GM18499 (cell line): ENCODE data around the gene MRPL32.
A peak's percentile ranks its signal among the peaks of the same experiment; 100 is the strongest.

Source experiments
- ATAC-seq: cut with Tn5 transposase; IDR thresholded peaks from one replicate; pipeline ENCODE4 v1.9.1; 2021; ENCODE audit warnings: moderate number of reproducible peaks; ENCODE audit not compliant: insufficient read depth, unreplicated experiment

MRPL32 gene

GRCh38 chr7:42961170-42961569, 29.0 kb downstream of the MRPL32 start:
- no peak for ATAC-seq

GRCh38 chr7:42964293-42964692, 32.1 kb downstream of the MRPL32 start:
- ATAC-seq = no peak

DNA sequence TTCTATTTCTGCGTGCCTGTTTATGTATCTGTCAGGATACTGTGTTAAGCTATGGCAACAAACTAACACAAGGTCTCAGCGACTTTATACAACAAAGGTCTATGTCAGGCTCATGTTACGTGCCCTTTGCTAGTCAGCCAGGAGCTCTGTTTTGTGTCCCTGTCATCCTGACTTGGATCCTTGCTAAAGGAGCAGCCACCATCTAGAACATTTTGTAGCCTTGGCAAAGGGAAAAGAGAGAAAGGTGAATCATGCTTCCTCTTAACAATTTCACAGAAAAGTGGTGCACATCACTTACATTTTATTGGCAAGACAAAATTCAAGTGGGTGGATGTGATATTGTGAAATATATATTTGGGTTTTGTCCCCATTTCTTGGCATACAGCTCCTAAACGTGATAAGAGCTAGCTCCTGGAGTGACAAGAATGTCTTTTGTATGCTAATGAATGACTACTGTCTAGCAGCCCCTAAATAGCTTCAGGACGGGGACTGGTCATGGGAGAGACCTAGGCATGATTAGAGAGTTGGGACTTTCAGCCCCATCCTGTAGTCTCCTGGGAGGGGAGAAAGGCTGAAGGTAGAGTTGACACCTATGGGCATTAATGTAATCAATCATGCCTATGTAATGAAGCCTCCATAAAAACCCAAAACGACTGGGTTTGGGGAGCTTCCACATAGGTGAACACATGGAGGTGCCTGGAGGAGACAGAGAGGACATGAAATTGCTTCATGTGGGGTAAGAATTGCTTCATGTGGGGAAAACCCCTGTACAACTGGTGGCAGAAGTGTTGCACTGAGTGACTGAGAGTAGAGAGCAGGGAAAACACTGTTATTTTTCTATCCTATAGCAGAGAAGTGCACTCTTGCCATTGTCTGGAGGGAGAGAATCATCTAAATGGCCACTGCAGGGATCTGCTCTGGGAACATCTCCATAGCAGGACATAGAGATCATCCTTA, 33.0 kb downstream of the MRPL32 start:
- ATAC-seq = peak; percentile 55

DNA sequence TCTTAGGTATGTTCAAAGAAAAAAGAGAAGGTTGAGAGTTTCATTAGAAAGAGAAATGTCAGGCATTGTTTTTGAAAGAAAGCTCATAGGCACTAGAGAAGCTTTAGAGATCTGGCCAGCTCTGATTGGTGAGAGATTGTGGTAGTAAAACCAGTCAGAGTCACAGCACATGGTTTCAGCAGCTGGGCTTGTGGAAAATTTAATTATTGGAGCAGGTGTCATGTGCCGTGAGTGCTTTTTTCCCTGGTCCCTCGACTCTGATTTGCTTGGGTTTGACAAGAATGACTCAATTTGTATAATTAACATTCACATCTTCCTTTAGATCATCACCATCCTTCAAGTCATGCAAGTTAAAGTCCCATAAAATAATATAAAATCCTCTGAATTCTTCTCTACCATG, 35.2 kb downstream of the MRPL32 start:
- no peak for ATAC-seq

DNA sequence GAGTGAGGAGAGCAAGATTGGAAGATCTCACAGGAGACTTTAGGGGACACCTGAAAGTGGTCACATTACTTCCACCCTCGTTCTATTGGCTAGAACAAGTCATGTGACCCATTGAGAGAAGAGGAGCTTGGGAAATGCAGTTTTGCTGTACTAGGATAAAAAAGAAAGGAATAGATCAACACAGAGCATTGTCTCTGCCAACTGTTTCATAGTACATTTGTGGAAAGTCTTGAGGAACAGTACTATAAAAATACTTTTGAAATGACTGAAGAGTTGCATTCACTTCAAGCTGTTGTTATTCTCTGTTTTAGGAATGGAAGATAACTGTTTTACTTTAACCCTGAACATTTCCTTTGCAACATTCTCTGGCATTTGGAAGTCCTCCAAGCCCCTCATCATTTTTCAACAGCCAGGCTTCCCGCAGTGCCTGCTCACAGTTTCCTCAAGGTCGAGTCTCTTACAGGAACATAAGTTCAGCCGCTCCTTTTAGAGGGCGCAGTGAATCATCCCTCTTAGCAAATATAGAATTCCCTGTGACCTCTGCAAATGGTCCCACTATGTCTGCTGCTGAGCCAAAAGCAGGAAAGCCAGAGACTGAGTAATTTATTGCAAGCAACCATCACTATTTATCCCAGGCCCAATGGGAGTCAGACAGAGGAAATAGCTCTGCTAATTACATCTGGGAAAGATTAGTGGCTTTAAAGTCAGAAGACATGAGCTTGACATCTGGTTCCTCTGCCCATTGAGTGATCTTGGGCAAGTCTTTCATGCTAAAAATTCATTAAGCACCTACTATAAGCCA, 40.7 kb downstream of the MRPL32 start:
- no peak for ATAC-seq

GRCh38 chr7:42976371-42976770, 44.2 kb downstream of the MRPL32 start:
- no peak for ATAC-seq

DNA sequence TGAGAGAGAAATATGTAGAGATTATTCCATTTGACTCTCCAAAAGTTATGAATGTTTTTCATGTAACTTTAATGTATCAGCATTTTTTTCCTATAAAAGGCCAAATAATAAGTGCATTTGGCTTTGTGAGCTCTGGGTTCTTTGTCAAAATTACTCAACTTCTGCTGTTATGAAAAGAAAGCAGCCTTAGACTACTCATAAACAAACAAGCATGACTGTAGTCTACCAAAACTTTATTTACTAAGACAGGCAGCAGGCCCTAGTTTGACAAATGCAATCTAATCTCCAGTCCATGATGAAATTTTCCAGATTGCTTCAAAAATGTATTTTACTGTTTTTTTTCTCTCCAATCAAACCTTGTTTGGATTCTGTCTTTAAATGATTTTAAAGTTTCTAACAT, 46.3 kb downstream of the MRPL32 start:
- no peak for ATAC-seq

DNA sequence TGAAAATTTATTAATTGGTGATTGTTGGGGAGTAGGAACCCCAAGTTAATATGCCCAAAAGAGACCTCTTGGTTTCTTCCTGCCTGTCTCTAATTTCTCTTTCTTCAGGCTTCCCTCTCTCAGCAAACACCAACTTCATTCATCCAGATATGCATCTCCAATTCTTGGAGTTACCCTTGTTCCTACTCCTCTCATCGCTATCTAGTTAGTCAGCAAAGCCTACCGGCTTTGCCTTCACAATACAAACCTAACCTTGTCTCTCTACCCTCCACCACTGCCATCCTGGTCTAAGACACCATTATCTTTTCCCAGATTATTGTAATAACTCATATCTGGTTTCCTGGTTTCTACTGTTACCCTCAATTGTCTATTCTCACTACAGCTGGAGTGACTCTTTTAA, 47.9 kb downstream of the MRPL32 start:
- ATAC-seq = no peak

DNA sequence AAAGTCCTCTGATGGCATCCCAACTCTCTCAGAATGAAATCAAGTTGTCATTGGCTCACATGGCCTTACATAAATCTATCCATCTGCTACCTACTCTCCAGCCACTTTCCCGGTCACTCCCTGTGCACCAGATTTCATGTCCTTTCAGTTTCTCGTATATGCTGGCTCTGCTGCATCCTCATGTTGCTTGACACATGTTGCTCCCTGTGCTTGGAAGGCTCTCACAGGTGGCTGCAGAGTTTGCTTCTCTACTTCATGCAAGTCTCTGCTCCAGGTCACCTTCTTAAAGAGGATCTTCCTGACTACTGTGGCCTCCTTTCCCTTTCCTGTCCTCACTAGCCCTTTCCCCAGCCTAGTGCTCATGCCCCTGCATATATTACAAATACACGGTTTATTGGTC, 48.3 kb downstream of the MRPL32 start:
- ATAC-seq = no peak

- ATAC-seq = no peak
Observed at GRCh38 chr7:42981601-42982000, 49.4 kb downstream of the MRPL32 start.

- no peak for ATAC-seq
Observed at GRCh38 chr7:42982604-42983115, 50.5 kb downstream of the MRPL32 start.

DNA sequence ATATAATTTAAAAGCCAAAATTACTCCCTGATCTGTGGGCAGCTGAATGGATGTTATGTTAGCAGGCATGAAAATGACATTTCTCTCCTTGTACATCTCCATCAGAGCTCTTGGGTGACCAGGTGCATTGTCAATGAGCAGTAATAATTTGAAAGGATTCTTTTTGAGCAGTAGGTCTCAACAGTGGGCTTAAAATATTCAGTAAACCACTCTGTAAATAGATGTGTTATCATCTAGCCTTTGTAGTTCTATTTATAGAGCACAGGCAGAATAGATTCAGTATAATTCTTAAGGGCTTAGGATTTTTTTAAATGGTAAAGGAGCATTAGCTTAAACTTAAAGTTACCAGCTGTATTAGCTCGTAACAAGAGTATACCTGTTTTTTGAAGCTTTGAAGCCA, 52.0 kb downstream of the MRPL32 start:
- ATAC-seq = no peak

- ATAC-seq = no peak
Observed at GRCh38 chr7:42986213-42986612, 54.0 kb downstream of the MRPL32 start.

- ATAC-seq = no peak
Observed at GRCh38 chr7:42986781-42987248, 54.6 kb downstream of the MRPL32 start.
